Trophoblast cell (in vitro differentiated cells and primary cell): ENCODE measurements around the gene KCMF1.

Source experiments
- DNase-seq, 2 donors: peaks; one replicate each; pipeline ENCODE4 v3.0.0-alpha.2; 2016
- H2AFZ ChIP-seq: 2 replicates; pipeline ENCODE4 v1.6.1; 2013; ENCODE audit warnings: low read length, moderate library complexity, mild to moderate bottlenecking; ENCODE audit not compliant: insufficient read depth, poor library complexity
- H2AK5ac ChIP-seq: 2 replicates; pipeline ENCODE4 v1.6.1; 2013; ENCODE audit warnings: mild to moderate bottlenecking, low read length
- H2BK120ac ChIP-seq: 2 replicates; pipeline ENCODE4 v1.6.1; 2013; ENCODE audit warnings: low read length, mild to moderate bottlenecking, moderate library complexity; ENCODE audit not compliant: insufficient read depth, poor library complexity
- H2BK12ac ChIP-seq: 2 replicates; pipeline ENCODE4 v1.6.1; 2013; ENCODE audit warnings: mild to moderate bottlenecking, low read length, moderate library complexity
- H2BK5ac ChIP-seq: 2 replicates; pipeline ENCODE4 v1.6.1; 2013; ENCODE audit warnings: low read length, low read depth, moderate library complexity, mild to moderate bottlenecking; ENCODE audit not compliant: poor library complexity
- H3K14ac ChIP-seq: 2 replicates; pipeline ENCODE4 v1.6.1; 2013; ENCODE audit warnings: mild to moderate bottlenecking, low read length
- H3K18ac ChIP-seq: 2 replicates; pipeline ENCODE4 v1.6.1; 2013; ENCODE audit warnings: mild to moderate bottlenecking, low read length
- H3K23ac ChIP-seq: 2 replicates; pipeline ENCODE4 v1.6.1; 2013; ENCODE audit warnings: low read length
- H3K27ac ChIP-seq: 2 replicates; pipeline ENCODE4 v1.5.1; 2013; ENCODE audit warnings: low read depth, mild to moderate bottlenecking, inconsistent platforms, low read length, moderate library complexity
- H3K27me3 ChIP-seq: 2 replicates; pipeline ENCODE4 v1.6.1; 2013; ENCODE audit warnings: inconsistent platforms, mild to moderate bottlenecking, low read length, moderate library complexity; ENCODE audit not compliant: insufficient read depth
- H3K36me3 ChIP-seq, 2 experiments: 1 replicate in 1 of 2; 2 replicates in 1 of 2; pipeline ENCODE4 v1.6.1; 2013; ENCODE audit warnings: low read length in 2 of 2, mild to moderate bottlenecking in 2 of 2, moderate library complexity in 1 of 2; ENCODE audit not compliant: insufficient read depth in 2 of 2, control insufficient read depth in 1 of 2
- H3K4ac ChIP-seq: 2 replicates; pipeline ENCODE4 v1.6.1; 2013; ENCODE audit warnings: low read depth, mild to moderate bottlenecking, low read length, moderate library complexity
- H3K4me1 ChIP-seq, 2 experiments: 1 replicate in 1 of 2; 2 replicates in 1 of 2; pipeline ENCODE4 v1.6.1; 2013; ENCODE audit warnings: low read length in 2 of 2, mild to moderate bottlenecking in 2 of 2, moderate library complexity in 1 of 2; ENCODE audit not compliant: insufficient read depth in 2 of 2, control insufficient read depth in 1 of 2
- H3K4me2 ChIP-seq: 2 replicates; pipeline ENCODE4 v1.6.1; 2013; ENCODE audit warnings: inconsistent platforms, mild to moderate bottlenecking, low read length, moderate library complexity
- H3K4me3 ChIP-seq: 2 replicates; pipeline ENCODE4 v1.5.1; 2013; ENCODE audit warnings: mild to moderate bottlenecking, low read depth, low read length, inconsistent platforms
- H3K79me1 ChIP-seq: one replicate; pipeline ENCODE4 v1.6.1; 2013; ENCODE audit warnings: low read length
- H3K79me2 ChIP-seq: 2 replicates; pipeline ENCODE4 v1.6.1; 2013; ENCODE audit warnings: low read length, mild to moderate bottlenecking; ENCODE audit not compliant: control insufficient read depth, insufficient read depth, poor library complexity
- H3K9ac ChIP-seq: 2 replicates; pipeline ENCODE4 v1.6.1; 2013; ENCODE audit warnings: mild to moderate bottlenecking, low read length
- H3K9me3 ChIP-seq: 2 replicates; pipeline ENCODE4 v1.6.1; 2013; ENCODE audit warnings: low read depth, mild to moderate bottlenecking, control low read depth, inconsistent platforms, low read length; ENCODE audit not compliant: insufficient read depth
- H4K12ac ChIP-seq: 2 replicates; pipeline ENCODE4 v1.6.1; 2013; ENCODE audit warnings: low read depth, mild to moderate bottlenecking, low read length, moderate library complexity
- H4K8ac ChIP-seq: 2 replicates; pipeline ENCODE4 v1.6.1; 2013; ENCODE audit warnings: low read depth, mild to moderate bottlenecking, low read length, moderate library complexity
- H4K91ac ChIP-seq: one replicate; pipeline ENCODE4 v1.6.1; 2013; ENCODE audit warnings: low read depth, mild to moderate bottlenecking, low read length, moderate library complexity
- WGBS: extraction: QIAGEN DNeasy Blood & Tissue Kit; methylation state at CpG from one replicate; pipeline ENCODE4 v1.1.7; 2013; ENCODE audit warnings: missing lambda C conversion rate; ENCODE audit not compliant: insufficient read length, insufficient coverage; ENCODE audit errors: extremely low coverage; 5-methylcytosine and 5-hydroxymethylcytosine counted together

The KCMF1 gene

DNA sequence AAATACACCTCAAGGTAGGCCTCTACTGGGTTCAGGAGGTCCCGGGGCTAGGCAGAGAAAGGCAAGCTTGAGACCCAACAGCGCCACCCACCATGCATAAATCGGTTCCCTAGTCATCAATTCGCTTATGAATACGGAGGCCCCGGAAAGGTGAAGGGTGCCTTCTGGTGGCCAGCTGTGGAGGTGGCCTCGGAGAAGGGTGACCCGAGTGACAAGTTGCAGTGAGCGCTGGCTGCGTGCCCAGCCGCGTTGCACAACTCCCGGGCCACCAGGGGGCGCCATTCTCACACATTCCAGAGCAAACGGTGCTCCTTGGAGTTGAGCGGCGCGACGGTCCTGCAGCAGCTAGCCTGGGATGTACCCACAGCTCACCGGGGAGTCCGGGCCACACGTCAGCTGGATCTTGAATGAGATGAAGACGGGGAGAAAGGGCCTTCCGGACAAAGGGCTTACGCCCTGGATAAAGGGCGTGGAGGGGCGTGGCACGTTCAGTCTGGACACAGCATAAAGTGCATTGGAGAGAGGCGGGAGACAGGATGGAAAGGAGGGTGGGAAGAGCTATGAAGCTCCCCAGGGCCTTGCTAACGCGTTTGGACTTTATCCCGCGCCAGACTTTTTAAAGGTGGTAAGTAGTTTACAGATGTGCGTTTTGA is 45.1 kb upstream of the KCMF1 start:
- Histone ChIP-seq H3K4me1 (peaks cover 3 to 4% of the 10 kb centered on the region in 2 experiments), H3K36me3 (no peaks in the 10 kb centered on the region), H3K4me2 (peak overlapping the region; percentile 67), H3K79me2 (no peaks in the 10 kb centered on the region), H3K4me3 (no peak overlapping the region), H3K9me3 (no peaks in the 10 kb centered on the region), H3K4ac (no peak overlapping the region), H3K27me3 (no peaks in the 10 kb centered on the region), H3K23ac (no peak overlapping the region), H3K27ac (no peak overlapping the region), H4K91ac (no peak overlapping the region), H3K18ac (no peak overlapping the region), H2AFZ (no peak overlapping the region), H4K8ac (no peak overlapping the region), H2AK5ac (no peak overlapping the region), H2BK5ac (no peak overlapping the region), H3K14ac (no peak overlapping the region), H2BK12ac (no peak overlapping the region), H4K12ac (no peak overlapping the region), H3K9ac (no peak overlapping the region), H2BK120ac (no peak overlapping the region), H3K79me1 (no peaks in the 10 kb centered on the region)
- no CpG with 5 or more reads among the region's 34 CpGs for WGBS
- peak; percentile 98 to 100 for DNase-seq

DNA sequence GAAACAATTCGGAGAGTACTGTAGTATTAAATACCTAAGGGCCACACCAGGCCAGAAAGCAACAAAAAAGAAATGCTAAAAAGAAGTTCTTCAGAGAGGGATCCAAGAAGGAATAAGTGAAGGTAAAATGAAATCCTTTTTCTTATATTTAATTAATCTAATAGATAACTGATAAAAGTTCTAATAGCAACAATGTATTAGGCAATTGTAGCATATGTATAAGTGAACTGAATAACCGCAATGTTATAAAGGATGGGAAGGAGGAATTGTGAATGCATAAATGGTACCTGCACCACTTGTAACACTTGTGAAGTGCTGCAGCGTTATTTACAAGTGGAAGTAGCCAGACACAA is 43.7 kb upstream of the KCMF1 start:
- no peak for DNase-seq
- H3K9ac ChIP-seq: no peak overlapping the region
- H3K4me3 ChIP-seq: no peak overlapping the region
- H2AFZ ChIP-seq: no peak overlapping the region
- H3K4me2 ChIP-seq: no peak overlapping the region
- H4K8ac ChIP-seq: no peak overlapping the region
- H3K36me3 ChIP-seq: no peaks in the 10 kb centered on the region
- H3K79me2 ChIP-seq: no peaks in the 10 kb centered on the region
- H4K91ac ChIP-seq: no peak overlapping the region
- no peak overlapping the region for H3K18ac ChIP-seq
- no peak overlapping the region for H2BK12ac ChIP-seq
- H3K14ac ChIP-seq: no peak overlapping the region
- no peak overlapping the region for H3K4ac ChIP-seq
- WGBS: no CpG with 5 or more reads among the region's 3 CpGs
- H3K27ac ChIP-seq: no peak overlapping the region
- H2AK5ac ChIP-seq: no peak overlapping the region
- H3K9me3 ChIP-seq: no peaks in the 10 kb centered on the region
- H2BK120ac ChIP-seq: no peak overlapping the region
- no peak overlapping the region for H4K12ac ChIP-seq
- H3K23ac ChIP-seq: no peak overlapping the region
- peaks cover 4 to 7% of the 10 kb centered on the region in 2 experiments for H3K4me1 ChIP-seq
- no peaks in the 10 kb centered on the region for H3K27me3 ChIP-seq
- no peak overlapping the region for H2BK5ac ChIP-seq
- no peaks in the 10 kb centered on the region for H3K79me1 ChIP-seq

DNA sequence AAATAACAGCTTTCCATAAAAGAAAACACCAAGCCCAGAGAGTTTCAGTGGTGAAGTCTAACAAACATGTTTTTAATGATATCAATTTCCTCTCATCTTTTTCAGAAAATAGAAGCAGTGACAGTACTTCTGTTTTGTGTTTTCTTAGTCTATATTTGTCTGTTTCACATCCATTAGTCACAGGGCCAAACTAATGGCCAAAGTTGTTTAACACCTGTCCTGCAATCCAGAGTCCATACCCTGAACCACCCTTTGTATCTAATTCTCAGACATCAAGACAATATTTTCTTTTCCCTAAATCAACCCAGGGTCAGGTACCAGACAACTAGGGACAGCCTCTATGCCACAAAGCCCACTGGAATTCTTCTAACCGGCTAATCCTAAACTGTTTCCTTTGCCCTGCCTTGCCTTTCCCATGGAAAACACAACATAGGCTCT is 39.6 kb upstream of the KCMF1 start:
- Histone ChIP-seq H3K79me2 (no peaks in the 10 kb centered on the region), H2AFZ (no peak overlapping the region), H3K79me1 (no peaks in the 10 kb centered on the region), H3K4me2 (no peak overlapping the region), H3K9ac (no peak overlapping the region), H2BK120ac (no peak overlapping the region), H2BK5ac (no peak overlapping the region), H3K23ac (no peak overlapping the region), H4K12ac (no peak overlapping the region), H3K9me3 (no peaks in the 10 kb centered on the region), H3K4me3 (no peak overlapping the region), H3K18ac (no peak overlapping the region), H3K14ac (no peak overlapping the region), H2AK5ac (no peak overlapping the region), H2BK12ac (no peak overlapping the region), H3K36me3 (no peaks in the 10 kb centered on the region), H4K8ac (no peak overlapping the region), H4K91ac (no peak overlapping the region), H3K27me3 (no peaks in the 10 kb centered on the region), H3K4me1 (peaks cover 4 to 7% of the 10 kb centered on the region in 2 experiments), H3K4ac (no peak overlapping the region), H3K27ac (peak overlapping the region; percentile 20)
- DNase-seq: no peak
- WGBS: no CpG with 5 or more reads among the region's 1 CpG

DNA sequence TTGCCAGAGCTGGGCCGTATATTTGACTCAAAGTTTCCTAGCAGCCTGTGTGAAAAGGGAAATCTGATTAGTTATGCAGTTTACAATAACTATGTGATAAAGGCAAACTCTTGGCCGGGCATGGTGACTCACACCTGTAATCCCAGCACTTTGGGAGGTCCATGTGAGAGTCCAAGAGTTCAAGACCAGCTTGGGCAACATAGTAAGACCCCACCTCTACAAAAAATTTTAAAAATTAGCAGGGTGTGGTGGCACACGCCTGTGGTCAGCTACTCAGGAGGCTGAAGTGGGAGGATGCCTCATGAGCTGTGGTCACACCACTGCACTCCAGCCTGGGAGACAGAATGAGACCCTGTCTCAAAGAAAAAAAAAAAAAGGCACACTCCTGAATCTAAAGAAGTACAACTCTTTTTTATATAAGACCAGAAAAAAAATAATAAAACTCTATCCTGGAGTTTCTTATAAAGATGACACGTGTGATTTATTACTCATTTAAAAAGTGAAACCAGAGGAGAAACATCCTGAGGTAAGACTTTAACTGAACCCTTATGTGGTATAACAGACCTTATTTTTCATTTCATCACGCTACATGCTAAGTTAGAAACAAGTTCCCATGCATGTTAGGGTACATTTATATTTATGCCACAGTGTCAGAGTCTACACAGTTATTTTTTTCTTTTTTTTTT is 32.6 kb upstream of the KCMF1 start:
- Histone ChIP-seq H3K27ac (no peak overlapping the region), H3K4me2 (no peak overlapping the region), H3K79me1 (no peaks in the 10 kb centered on the region), H2AFZ (no peak overlapping the region), H2AK5ac (no peak overlapping the region), H4K12ac (no peak overlapping the region), H3K79me2 (no peaks in the 10 kb centered on the region), H3K14ac (no peak overlapping the region), H3K9ac (no peak overlapping the region), H2BK12ac (no peak overlapping the region), H2BK5ac (no peak overlapping the region), H3K4me1 (peaks cover 0 to 4% of the 10 kb centered on the region in 2 experiments), H4K91ac (no peak overlapping the region), H3K9me3 (no peaks in the 10 kb centered on the region), H3K18ac (no peak overlapping the region), H2BK120ac (no peak overlapping the region), H3K27me3 (no peaks in the 10 kb centered on the region), H3K4me3 (no peak overlapping the region), H4K8ac (no peak overlapping the region), H3K23ac (no peak overlapping the region), H3K36me3 (no peaks in the 10 kb centered on the region), H3K4ac (no peak overlapping the region)
- peak; percentile 43 to 71 for DNase-seq
- no CpG with 5 or more reads among the region's 5 CpGs for WGBS
